ENCODE data around the gene MORC1.

The MORC1 gene

DNA sequence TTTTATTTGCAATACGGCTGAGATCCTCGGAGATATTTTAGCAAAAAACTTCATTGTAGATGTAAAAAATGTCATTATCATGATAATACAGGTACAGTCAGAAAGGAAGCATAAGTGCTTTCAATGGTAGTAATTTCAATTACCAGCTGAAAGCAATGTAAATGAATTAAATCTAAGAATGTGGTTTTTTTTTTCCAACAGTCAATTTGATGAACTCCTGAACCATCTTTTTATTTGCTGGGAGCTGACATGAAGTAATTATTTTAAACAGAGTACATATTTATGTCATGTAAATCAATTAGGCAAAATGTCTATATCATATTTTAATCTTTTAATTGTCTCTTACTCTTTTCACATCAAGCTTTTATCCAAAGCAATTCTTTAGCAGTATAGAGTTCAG is 70.6 kb downstream of the MORC1 start:
- no peak overlapping the region for H3K4me3 ChIP-seq (ENCODE audit: low read depth, low read length)
- TF ChIP-seq, protein P1, sequence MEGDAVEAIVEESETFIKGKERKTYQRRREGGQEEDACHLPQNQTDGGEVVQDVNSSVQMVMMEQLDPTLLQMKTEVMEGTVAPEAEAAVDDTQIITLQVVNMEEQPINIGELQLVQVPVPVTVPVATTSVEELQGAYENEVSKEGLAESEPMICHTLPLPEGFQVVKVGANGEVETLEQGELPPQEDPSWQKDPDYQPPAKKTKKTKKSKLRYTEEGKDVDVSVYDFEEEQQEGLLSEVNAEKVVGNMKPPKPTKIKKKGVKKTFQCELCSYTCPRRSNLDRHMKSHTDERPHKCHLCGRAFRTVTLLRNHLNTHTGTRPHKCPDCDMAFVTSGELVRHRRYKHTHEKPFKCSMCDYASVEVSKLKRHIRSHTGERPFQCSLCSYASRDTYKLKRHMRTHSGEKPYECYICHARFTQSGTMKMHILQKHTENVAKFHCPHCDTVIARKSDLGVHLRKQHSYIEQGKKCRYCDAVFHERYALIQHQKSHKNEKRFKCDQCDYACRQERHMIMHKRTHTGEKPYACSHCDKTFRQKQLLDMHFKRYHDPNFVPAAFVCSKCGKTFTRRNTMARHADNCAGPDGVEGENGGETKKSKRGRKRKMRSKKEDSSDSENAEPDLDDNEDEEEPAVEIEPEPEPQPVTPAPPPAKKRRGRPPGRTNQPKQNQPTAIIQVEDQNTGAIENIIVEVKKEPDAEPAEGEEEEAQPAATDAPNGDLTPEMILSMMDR (IDR thresholded peaks at IDR 0.05; ENCODE audit: low read depth, low read length, missing control alignments), result no peak
- in situ Hi-C loops (cut with HindIII; ENCODE audit: low sequenced_read_pairs), result no loop called here
- no peak for DNase-seq (ENCODE audit: low read depth)

DNA sequence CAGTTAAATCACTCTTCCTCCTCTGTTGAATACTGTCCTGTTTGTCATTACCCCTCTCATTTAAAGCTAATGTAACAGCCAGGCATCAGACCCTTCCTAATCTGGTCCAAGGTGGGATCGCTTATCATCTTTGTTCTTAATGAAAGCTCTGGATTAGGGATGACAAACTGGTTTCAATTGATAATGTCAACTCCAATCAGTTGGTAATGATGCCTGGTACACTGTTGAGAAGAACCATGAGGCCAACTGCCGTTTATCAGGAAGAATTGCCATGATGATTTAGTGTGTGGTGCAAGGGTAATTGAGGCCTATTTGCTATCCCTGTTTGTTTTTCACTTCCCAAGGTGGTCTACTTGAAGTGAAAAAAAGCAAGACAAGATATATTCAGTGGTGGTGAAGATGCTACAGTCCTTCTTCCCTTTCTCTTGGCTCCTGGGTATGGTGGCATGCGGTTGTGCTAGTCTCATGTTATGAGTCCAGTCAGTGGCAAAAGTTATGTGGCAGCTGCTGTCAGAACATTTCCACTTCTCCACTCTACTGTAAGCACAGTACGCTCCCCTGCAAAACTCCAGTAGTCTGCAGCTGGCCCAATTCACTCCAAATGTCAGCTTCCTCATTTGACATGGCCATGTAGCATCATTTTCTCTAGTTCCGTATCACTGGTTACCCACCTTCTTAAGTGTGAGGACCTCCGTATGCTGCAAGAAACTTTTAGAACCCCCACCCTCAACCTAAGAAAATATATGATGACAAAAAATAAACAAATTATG is 72.5 kb downstream of the MORC1 start:
- TF ChIP-seq, protein P1 (IDR thresholded peaks at IDR 0.05; ENCODE audit: low read depth, low read length, missing control alignments), result no peak
- in situ Hi-C loops (cut with HindIII; ENCODE audit: low sequenced_read_pairs), result no loop called here
- H3K4me3 ChIP-seq (ENCODE audit: low read depth, low read length), result no peak overlapping the region
- DNase-seq (ENCODE audit: low read depth), result no peak

DNA sequence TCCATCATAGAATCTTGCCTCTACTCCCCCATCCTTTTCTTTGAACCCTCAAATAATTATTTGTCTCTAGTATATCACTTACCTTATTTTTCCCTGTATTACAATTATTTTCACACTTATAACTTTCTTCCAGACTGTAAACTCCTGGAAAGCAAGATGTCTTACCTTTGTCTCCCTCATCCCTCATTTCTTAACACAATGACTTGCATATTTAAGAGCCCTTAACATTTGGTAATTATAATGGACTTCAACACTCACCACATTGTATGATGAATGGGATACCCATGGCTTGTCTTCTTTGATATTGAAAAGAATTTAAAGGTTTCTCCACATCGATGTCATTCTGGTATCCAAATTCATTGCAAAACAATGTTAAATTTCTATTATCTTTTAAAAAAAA is 82.9 kb downstream of the MORC1 start:
- in situ Hi-C loops (cut with HindIII; ENCODE audit: low sequenced_read_pairs), result no loop called here
- no peak overlapping the region for H3K4me3 ChIP-seq (ENCODE audit: low read depth, low read length)
- no peak for DNase-seq (ENCODE audit: low read depth)
- TF ChIP-seq, protein P1 (IDR thresholded peaks at IDR 0.05; ENCODE audit: low read depth, low read length, missing control alignments), result no peak

DNA sequence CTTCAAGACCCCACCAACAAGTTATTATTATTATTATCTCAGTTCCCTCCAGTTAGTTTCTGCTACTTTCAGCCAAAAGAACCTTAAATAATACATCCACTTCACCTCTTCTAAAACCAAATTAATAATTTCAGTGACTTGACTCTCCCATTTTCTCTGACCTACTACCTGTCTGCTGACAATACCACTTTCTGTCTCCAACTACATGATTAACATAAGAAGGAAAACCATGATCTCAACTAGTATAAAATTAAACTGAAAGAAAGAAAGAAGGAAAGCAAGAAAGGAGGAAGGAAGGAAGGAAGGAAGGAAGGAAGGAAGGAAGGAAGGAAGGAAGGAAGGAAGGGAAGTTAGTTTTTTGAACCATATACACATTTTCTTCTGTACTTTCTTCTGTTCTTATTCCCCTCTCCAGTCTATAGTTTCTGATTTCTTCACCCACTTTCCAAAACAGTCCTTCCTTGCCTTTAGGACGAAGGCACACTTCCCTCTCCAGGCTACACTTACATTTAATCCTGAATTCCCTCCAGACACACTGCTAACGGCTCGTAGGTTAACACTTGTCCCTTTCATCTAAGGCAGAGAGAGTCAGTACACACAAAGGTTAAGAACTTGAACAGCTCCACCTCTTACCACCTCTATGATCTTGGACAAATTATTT is 84.8 kb downstream of the MORC1 start:
- TF ChIP-seq, protein P1 (IDR thresholded peaks at IDR 0.05; ENCODE audit: low read depth, low read length, missing control alignments), result no peak
- no peak for DNase-seq (ENCODE audit: low read depth)
- in situ Hi-C loops (cut with HindIII; ENCODE audit: low sequenced_read_pairs), result no loop called here
- H3K4me3 ChIP-seq (ENCODE audit: low read depth, low read length), result no peak overlapping the region

DNA sequence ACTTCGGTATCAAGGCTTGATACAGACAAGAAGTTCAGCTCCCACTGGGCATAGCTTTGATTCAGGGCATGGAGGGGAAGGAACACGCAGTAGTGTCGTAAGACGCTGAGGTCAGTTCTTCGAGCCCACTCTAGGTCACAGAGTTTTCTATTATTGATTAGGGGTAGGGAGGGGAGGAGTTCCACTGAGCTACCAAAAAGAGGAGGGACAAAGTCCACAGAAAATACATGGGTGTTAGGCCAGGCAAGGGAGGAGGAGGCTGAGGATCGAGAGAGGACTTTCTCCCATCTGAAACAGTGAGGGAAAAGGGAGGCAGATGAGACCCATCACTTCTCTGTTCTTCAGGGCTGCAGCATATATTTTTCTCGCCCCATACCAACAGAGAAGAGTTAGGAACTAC is 89.2 kb downstream of the MORC1 start:
- TF ChIP-seq, protein P1 (IDR thresholded peaks at IDR 0.05; ENCODE audit: low read depth, low read length, missing control alignments), result no peak
- no peak overlapping the region for H3K4me3 ChIP-seq (ENCODE audit: low read depth, low read length)
- in situ Hi-C loops (cut with HindIII; ENCODE audit: low sequenced_read_pairs), result no loop called here
- no peak for DNase-seq (ENCODE audit: low read depth)

DNA sequence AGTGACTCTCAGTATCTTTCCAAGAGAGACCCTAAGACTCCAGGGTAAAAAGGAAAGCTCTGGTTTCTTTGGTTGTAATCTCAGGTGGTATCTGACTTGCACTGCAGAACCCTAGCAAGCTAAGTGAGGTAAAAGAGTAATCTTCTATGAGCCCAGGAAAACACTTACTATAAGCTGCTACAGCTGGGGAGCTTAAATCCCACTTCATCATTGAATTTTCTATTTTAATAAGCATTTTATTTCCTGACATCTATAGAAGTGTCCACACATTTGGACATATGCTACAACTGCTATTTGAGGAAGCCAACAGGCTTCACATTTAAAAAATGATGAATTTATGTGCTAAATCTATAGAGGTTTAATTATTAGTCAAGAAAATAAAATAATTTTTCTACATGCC is 91.1 kb downstream of the MORC1 start:
- TF ChIP-seq, protein P1 (IDR thresholded peaks at IDR 0.05; ENCODE audit: low read depth, low read length, missing control alignments), result no peak
- H3K4me3 ChIP-seq (ENCODE audit: low read depth, low read length), result no peak overlapping the region
- in situ Hi-C loops (cut with HindIII; ENCODE audit: low sequenced_read_pairs), result no loop called here
- no peak for DNase-seq (ENCODE audit: low read depth)
